ENCODE results near the gene C3orf22. TPM values are rescaled to one million over a fixed set of nuclear protein-coding genes. Genes with fewer than 3 reads are reported as not detected.

C3orf22 gene
- total RNA-seq, 4 donors from 2014 or later, result not detected

DNA sequence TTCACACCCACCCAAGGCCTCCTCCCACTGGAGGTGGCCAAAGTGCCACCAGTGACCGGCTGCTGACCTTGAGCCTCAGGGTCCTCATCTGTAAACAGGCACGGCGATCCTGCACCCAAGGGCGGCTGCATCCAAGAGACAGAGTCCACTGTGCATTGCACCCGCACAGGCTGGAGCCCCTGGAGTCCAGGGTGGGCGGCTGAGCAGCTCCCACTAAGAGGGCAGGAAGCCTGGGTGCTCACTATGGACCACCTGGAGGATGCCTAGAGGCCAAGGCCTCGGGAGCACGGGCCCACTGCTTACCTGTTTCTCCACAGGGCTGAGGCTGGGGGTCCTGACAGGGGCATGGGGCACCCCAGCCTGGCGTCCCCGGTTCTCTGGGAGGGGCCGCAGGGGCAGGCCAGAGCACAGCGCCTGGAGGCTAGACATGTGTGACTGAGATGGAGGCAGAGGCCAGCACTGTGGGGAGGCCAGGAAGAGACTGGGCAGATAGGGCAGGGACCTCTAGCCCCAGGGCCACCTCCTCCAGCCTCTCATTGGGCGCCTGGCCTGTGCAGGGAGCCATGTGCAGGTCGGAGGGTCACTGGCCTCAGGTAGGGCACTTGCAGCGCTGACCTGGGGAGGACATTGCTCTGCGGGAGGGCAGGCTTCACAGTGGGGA lies 41.3 kb downstream of the C3orf22 start, which contains the start of gene UROC1:
Gene UROC1, minus strand, starts transcription at position 483 of the 661 bp plus-strand sequence. Its CDS starts 54 bp downstream, at position 429.
- Histone ChIP-seq H3K4me3 (no peak within 1 kb of the TSS), H3K36me3 (no peaks in the 10 kb centered on the region), H3K27ac (no peak within 1 kb of the TSS), H3K4me1 (no peaks in the 10 kb centered on the region), H3K27me3 (no peaks in the 10 kb centered on the region), H3K9me3 (no peaks in the 10 kb centered on the region)
- no peak for DNase-seq
- intact Hi-C loops (cut with DNase I; ENCODE audit: low total_unique reads), result no loop called here
- TF ChIP-seq, protein P1, sequence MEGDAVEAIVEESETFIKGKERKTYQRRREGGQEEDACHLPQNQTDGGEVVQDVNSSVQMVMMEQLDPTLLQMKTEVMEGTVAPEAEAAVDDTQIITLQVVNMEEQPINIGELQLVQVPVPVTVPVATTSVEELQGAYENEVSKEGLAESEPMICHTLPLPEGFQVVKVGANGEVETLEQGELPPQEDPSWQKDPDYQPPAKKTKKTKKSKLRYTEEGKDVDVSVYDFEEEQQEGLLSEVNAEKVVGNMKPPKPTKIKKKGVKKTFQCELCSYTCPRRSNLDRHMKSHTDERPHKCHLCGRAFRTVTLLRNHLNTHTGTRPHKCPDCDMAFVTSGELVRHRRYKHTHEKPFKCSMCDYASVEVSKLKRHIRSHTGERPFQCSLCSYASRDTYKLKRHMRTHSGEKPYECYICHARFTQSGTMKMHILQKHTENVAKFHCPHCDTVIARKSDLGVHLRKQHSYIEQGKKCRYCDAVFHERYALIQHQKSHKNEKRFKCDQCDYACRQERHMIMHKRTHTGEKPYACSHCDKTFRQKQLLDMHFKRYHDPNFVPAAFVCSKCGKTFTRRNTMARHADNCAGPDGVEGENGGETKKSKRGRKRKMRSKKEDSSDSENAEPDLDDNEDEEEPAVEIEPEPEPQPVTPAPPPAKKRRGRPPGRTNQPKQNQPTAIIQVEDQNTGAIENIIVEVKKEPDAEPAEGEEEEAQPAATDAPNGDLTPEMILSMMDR (IDR thresholded peaks at IDR 0.05), result no peak
- no peak for TF ChIP-seq POLR2A (IDR thresholded peaks at IDR 0.05)

DNA sequence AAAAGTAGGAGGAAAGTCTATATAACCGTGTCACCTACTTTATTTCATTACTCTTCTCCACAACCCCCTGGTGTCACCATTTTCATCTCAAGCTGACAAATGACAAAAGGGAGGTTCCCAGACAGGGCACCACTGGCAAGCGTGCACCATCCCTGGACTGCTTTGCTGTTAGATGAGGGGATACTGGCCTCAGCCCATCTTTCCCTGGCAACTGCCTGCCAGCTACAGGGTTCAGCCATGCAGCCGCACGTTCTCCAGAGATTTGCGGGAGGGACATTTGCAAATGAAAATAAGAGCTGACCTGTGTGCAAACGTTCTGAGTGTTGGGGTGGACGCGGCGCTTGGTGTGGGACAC lies 41.8 kb downstream of the C3orf22 start:
- no peak overlapping the region for H3K4me3 ChIP-seq
- no peak for TF ChIP-seq POLR2A (IDR thresholded peaks at IDR 0.05)
- TF ChIP-seq, protein P1 (IDR thresholded peaks at IDR 0.05), result no peak
- no peak for DNase-seq
- no peaks in the 10 kb centered on the region for H3K9me3 ChIP-seq
- intact Hi-C loops (cut with DNase I; ENCODE audit: low total_unique reads), result no loop called here
- H3K36me3 ChIP-seq, result no peaks in the 10 kb centered on the region
- H3K27ac ChIP-seq, result no peak overlapping the region
- no peaks in the 10 kb centered on the region for H3K4me1 ChIP-seq
- H3K27me3 ChIP-seq, result no peaks in the 10 kb centered on the region

DNA sequence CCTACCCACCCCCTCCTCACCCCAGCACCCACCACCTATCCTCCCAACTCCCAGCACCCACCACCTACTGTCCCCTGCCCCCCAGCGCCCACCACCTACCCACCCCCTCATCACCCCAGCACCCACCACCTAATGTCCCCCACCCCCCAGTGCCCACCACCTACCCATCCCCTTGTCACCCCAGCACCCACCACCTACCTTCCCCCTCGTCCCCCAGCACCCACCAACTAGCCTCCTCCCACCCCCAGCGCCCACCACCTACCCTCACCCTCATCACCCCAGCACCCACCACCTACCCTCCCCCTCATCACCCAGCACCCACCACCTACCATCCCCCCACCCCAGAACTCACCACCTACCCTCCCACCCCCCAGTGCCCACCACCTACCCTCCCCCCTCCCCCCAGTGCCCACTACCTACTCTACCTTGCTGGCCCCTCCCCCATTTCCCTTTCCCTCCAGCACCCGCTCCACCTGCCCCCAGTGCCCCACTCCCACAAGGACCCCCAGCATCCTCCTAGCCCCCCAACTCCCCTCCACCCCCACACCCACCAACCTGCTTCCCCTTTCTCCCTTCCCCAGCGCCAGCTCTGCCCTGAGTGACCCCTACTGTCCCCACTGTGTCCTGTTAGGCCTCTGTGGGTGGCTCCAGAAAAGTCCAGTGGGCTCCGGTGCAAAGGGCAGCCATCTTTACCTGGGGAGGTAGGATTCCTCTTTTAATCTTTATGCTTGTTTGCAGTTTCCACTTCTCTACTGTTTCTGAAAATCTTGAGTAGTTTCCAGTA lies 42.4 kb downstream of the C3orf22 start:
- no peak overlapping the region for H3K4me3 ChIP-seq
- no peak for TF ChIP-seq POLR2A (IDR thresholded peaks at IDR 0.05)
- TF ChIP-seq, protein P1 (IDR thresholded peaks at IDR 0.05), result no peak
- no peaks in the 10 kb centered on the region for H3K4me1 ChIP-seq
- H3K36me3 ChIP-seq, result no peaks in the 10 kb centered on the region
- no peak for DNase-seq
- no peaks in the 10 kb centered on the region for H3K27me3 ChIP-seq
- H3K9me3 ChIP-seq, result no peaks in the 10 kb centered on the region
- H3K27ac ChIP-seq, result no peak overlapping the region
- intact Hi-C loops (cut with DNase I; ENCODE audit: low total_unique reads), result no loop called here

DNA sequence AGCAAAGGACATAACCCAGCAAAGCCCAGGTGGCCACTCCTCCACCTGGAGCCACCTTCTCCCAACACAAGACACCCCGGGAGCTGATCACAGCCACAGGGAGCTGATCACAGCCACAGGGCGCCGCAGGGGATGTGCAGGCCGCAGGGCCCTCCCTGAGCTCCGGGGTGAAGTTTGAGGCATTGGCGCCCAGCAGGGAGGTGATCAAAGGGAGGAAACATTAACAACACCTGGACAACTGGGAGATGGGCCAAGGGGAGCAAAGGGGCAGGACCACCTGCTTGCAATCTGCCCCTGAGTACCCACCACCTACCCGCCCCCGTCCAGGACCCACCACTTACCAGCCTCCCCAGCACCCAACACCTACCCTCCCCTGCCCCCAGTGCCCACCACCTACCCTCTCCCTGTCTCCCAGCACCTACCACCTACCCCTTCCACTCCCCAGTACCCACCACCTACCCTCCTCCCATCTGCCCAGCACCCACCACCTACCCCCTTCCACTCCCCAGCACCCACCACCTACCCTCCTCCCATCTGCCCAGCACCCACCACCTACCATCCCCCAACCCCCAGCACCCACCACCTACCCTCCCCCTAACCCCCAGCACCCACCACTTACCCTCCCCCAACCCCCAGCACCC lies 43.5 kb downstream of the C3orf22 start:
- intact Hi-C loops (cut with DNase I; ENCODE audit: low total_unique reads), result no loop called here

More for the DNA sequence above, 43.5 kb downstream of the C3orf22 start:
- Histone ChIP-seq H3K4me1 (no peaks in the 10 kb centered on the region), H3K4me3 (no peak overlapping the region), H3K9me3 (no peaks in the 10 kb centered on the region), H3K27ac (no peak overlapping the region), H3K27me3 (no peaks in the 10 kb centered on the region), H3K36me3 (no peaks in the 10 kb centered on the region)
- DNase-seq, result no peak
- TF ChIP-seq, protein P1 (IDR thresholded peaks at IDR 0.05), result no peak
- TF ChIP-seq POLR2A (IDR thresholded peaks at IDR 0.05), result no peak

All from uterus (tissue), 4 donors.